Uterus (tissue), 4 donors: ENCODE results near the gene ARHGAP31. TPM values are rescaled to one million over a fixed set of nuclear protein-coding genes. Genes with fewer than 3 reads are reported as not detected.
"Not testable (repeated sequence)": the region's sequence is repeated elsewhere in the genome, so short reads cannot be mapped to it uniquely, and the experiment has no call there.

Experiments
- DNase-seq, 2 donors: peaks; one replicate each; pipeline ENCODE4 v3.0.0-alpha.2; 2019 to 2020
- H3K27ac ChIP-seq, 2 donors: fragments of 200-600 bp; sonication (generic); 1 replicate in 1 of 2; 2 replicates in 1 of 2; pipeline ENCODE4 v1.5.1; 2016 to 2018
- H3K27me3 ChIP-seq, 2 donors: fragments of 200-600 bp; sonication (generic); one replicate each; pipeline ENCODE4 v1.5.1; 2018 to 2019; ENCODE audit warnings: control low read depth in 1 of 2
- H3K36me3 ChIP-seq, 2 donors: fragments of 200-600 bp; sonication (generic); one replicate each; pipeline ENCODE4 v1.5.1; 2019; ENCODE audit warnings: control low read depth in 1 of 2
- H3K4me1 ChIP-seq, 2 donors: fragments of 200-600 bp; sonication (generic); one replicate each; pipeline ENCODE4 v1.5.1; 2018 to 2019; ENCODE audit warnings: control low read depth in 1 of 2
- H3K4me3 ChIP-seq, 2 donors: fragments of 200-600 bp; sonication (generic); 1 replicate in 1 of 2; 2 replicates in 1 of 2; pipeline ENCODE4 v1.5.1; 2018 to 2019; ENCODE audit warnings: mild to moderate bottlenecking in 1 of 2
- H3K9me3 ChIP-seq, 2 donors: fragments of 200-600 bp; sonication (generic); one replicate each; pipeline ENCODE4 v1.5.1; 2019; ENCODE audit warnings: control low read depth in 1 of 2
- CTCF ChIP-seq, 4 experiments: fragments of 200-600 bp in 2 of 4; fragments of 450-650 bp in 2 of 4; sonication (generic) in 2 of 4; IDR thresholded peaks; one replicate each; pipeline ENCODE4 v1.5.1; 2016 to 2019; ENCODE audit warnings: antibody characterized with exemption in 4 of 4, mild to moderate bottlenecking in 2 of 4, moderate library complexity in 1 of 4
- POLR2A ChIP-seq, 2 donors: fragments of 450-650 bp; IDR thresholded peaks; one replicate each; pipeline ENCODE4 v1.6.1; 2016; ENCODE audit warnings: antibody characterized with exemption in 2 of 2, mild to moderate bottlenecking in 1 of 2, moderate library complexity in 1 of 2
- intact Hi-C: fragments of 100-400 bp; cut with DNase I; formaldehyde crosslinking; loops from one replicate; pipeline ENCODE4 v1.15.1; 2023; ENCODE audit warnings: low total_unique reads
- total RNA-seq, 4 donors: library from RNA; depleted of rRNA in 3 of 4; stranded (reverse); fragments of >200 nt in 3 of 4; gene quantifications; one replicate each; pipeline versions ENCODE4 v1.1.0 to v1.2.4, GENCODE V29; 2014 to 2023
- donor health status: DM: yes; HTN: yes; CAD: no.

The ARHGAP31 gene
- total RNA-seq, 4 donors from 2014 or later: 17.6 to 53.2 (median 29.4) TPM

GRCh38 chr3:119352863-119353527 lies 58.8 kb downstream of the ARHGAP31 start:
- H3K27me3 ChIP-seq: no peaks in the 10 kb centered on the region
- no peaks in the 10 kb centered on the region for H3K4me1 ChIP-seq
- no peak for DNase-seq
- no peaks in the 10 kb centered on the region for H3K9me3 ChIP-seq
- no peak overlapping the region for H3K4me3 ChIP-seq
- TF ChIP-seq CTCF (IDR thresholded peaks at IDR 0.05) (peak in 2 of 4 experiments; percentile 5 to 38), POLR2A (IDR thresholded peaks at IDR 0.05) (no peak)
- peak overlapping the region in 1 of 2 donors; percentile 34 for H3K27ac ChIP-seq
- H3K36me3 ChIP-seq: no peaks in the 10 kb centered on the region
- intact Hi-C loops: no loop called here

GRCh38 chr3:119355608-119356007 lies 61.4 kb downstream of the ARHGAP31 start:
- intact Hi-C loops, H3K9me3 ChIP-seq, H3K27ac ChIP-seq, DNase-seq, H3K36me3 ChIP-seq, H3K4me3 ChIP-seq, H3K27me3 ChIP-seq, H3K4me1 ChIP-seq: not testable (repeated sequence)

GRCh38 chr3:119356646-119357045 lies 62.5 kb downstream of the ARHGAP31 start:
- Histone ChIP-seq H3K27me3 (no peaks in the 10 kb centered on the region), H3K4me3 (no peak overlapping the region), H3K27ac (no peak overlapping the region), H3K36me3 (no peaks in the 10 kb centered on the region), H3K4me1 (no peaks in the 10 kb centered on the region), H3K9me3 (no peaks in the 10 kb centered on the region)
- no peak for TF ChIP-seq POLR2A (IDR thresholded peaks at IDR 0.05)
- DNase-seq: no peak
- intact Hi-C loops: no loop called here

GRCh38 chr3:119357190-119357589 lies 63.0 kb downstream of the ARHGAP31 start:
- intact Hi-C loops: no loop called here
- H3K4me1 ChIP-seq: no peaks in the 10 kb centered on the region

GRCh38 chr3:119359476-119360326 lies 65.5 kb downstream of the ARHGAP31 start:
- Histone ChIP-seq H3K9me3 (no peaks in the 10 kb centered on the region), H3K36me3 (no peaks in the 10 kb centered on the region), H3K4me1 (no peaks in the 10 kb centered on the region), H3K27me3 (no peaks in the 10 kb centered on the region), H3K4me3 (no peak overlapping the region), H3K27ac (no peak overlapping the region)
- TF ChIP-seq CTCF (IDR thresholded peaks at IDR 0.05): no peak
- no peak for TF ChIP-seq POLR2A (IDR thresholded peaks at IDR 0.05)
- DNase-seq: no peak
- intact Hi-C loops: no loop called here

More at GRCh38 chr3:119357190-119357589, 63.0 kb downstream of the ARHGAP31 start:
- Histone ChIP-seq H3K36me3 (no peaks in the 10 kb centered on the region), H3K9me3 (no peaks in the 10 kb centered on the region), H3K4me3 (no peak overlapping the region), H3K27ac (no peak overlapping the region), H3K27me3 (no peaks in the 10 kb centered on the region)
- TF ChIP-seq POLR2A (IDR thresholded peaks at IDR 0.05): no peak
- TF ChIP-seq CTCF (IDR thresholded peaks at IDR 0.05): no peak
- DNase-seq: no peak
